GM19238 (cell line): ENCODE data around the gene JARID2.

ENCODE experiments used
- DNase-seq: peaks from one replicate; pipeline ENCODE4 v3.0.0; 2011; ENCODE audit warnings: low spot score; ENCODE audit not compliant: insufficient read length

Gene JARID2

DNA sequence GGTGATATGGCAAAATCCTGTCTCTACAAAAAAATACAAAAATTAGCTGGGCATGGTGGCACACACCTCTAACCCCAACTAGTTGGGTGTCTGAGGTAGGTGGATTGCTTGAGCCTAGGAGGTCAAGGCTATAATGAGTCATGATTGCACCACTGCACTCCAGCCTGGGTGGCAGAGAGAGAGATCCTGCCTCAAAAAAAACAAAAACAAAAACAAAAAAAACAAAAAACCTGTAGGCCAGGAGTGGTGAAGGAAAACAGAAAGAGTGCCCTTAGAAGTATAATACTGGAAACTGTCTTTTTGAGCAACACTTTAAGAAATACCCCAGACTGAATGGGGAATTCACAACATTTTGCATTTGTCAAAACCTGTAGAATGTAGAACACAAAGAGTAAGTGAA lies 85.3 kb downstream of the JARID2 start:
- no peak for DNase-seq

GRCh38 chr6:15331629-15332251 lies 85.9 kb downstream of the JARID2 start:
- no peak for DNase-seq

- DNase-seq, result no peak
Observed at GRCh38 chr6:15332446-15332845, 86.6 kb downstream of the JARID2 start.

DNA sequence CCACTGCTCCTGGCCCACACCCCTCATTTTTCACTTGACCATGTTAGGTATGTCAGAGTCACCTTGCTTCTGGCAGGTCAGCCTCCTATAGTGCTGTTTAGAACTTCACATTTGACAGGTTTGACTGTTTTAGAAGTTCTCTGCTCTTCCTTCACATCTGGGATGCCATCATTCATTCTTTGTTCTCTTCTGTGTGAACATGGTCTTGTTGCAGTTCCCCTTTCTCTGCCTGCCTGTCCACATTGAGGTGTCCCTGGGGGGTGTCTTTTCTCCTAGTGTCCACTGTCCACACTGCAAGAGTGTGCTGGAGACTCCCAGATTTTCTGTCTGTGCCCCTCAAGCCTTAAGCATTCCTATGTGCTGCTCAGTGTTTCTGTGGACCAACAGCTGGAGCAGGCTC lies 89.5 kb downstream of the JARID2 start:
- no peak for DNase-seq

DNA sequence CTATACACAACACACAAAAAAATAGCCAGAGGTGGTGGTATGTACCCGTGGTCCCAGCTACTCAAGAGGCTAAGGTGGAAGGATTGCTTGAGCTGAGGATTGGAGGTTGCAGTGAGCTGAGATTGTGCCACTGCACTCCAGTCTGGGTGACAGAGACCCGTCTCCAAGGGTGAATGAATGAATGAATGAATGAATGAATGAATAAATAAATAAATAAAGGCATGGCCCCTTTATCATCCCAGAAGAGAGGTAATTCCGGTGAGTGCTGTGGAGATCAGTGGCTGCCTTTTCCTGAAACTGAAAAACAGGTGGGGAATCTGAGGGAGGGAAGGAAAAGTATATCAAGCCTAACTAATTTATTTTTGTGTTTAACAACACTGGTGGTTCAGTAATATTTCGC lies 90.0 kb downstream of the JARID2 start:
- no peak for DNase-seq

DNA sequence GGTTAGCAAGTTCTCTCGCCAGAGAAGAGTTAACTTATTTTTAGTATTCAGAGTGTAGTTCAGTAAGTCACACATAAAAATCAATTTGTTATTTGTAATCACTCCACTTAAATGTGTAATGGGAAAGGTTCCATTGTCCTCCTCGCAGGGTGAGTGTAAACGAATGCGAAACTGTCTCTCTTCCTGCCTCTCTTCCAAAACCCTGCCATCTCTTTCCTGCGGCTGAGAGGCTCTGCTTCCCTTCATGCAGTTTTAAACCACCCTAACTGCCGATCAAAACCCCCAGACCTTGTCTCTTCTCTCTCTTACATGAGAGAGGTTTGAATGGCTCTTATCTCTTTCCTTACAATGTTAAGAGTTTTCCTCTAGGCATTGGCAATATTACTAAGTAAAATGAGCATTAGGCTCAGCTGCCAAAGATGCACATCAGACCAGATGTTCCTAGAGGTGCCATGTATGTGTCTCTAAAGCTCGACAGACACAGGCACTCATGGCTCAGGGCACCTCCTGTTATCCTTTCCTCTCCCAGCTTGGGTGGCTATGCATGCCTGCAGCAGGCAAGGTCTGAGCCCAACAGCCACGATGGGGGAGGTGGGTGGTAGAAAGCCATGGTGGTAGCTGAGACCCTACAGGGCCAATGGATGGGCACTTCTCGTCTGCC lies 91.2 kb downstream of the JARID2 start:
- no peak for DNase-seq

GRCh38 chr6:15337582-15337981 lies 91.7 kb downstream of the JARID2 start:
- DNase-seq, result no peak

DNA sequence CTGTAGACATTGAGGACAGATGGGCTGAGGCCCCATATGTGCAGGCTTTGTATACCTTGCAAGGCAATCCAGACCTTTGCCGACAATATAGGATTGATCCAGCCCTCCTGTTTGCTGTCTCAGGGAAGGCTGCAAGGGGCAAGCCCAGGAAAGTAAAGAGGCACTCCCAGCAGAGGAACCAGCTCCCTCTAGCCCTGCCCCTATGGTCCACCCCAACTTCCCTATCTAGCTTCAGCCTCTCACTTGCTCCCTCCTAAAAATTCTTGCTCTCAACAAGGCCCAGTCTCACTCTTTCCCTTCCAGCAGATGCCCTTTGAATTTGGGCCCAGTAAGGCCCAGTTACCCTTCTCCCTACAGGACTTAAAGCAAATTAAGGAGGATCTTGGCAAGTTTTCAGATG lies 92.6 kb downstream of the JARID2 start:
- no peak for DNase-seq

DNA sequence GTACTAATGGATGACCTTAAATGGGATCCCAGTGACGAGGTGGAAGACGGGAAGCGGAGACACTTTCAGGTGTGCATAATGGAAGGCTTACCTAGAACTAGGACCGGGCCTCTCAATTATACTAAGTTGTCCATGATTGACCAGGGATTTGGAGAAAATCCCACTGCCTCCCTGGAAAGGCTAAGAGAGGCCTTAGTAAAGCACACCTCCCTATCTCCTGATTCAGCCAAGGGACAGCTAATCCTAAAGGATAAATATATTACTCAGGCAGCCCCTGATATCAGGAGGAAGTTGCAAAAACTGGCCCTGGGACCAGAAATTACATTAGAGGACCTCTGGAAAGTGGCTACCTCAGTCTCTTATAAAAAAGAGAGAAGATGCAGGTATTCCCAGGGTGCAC lies 93.2 kb downstream of the JARID2 start:
- no peak for DNase-seq

DNA sequence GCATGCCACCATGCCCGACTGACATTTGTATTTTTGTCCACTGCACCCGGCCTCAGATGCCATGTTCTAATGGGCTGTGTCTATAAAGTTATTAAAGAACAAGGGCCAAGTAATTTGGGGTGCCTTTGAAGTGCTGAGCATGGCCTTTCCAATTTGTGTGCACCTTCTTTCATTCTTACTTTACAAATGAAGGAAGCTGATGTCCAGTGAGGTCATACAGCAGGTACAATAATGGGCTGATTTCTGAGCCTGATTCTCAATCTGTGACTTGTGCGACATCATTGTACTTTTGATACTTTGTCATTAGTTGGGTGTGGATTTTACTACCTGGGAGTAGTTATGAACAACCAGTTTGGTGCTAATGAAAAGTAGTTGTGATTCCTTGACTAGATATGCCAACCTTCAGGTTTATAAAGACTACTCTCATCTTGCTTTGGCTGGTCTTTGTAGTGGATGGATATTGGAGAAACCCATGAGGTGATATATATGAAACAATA lies 94.3 kb downstream of the JARID2 start:
- no peak for DNase-seq

GRCh38 chr6:15340775-15341174 lies 94.9 kb downstream of the JARID2 start:
- DNase-seq, result no peak

- DNase-seq, result no peak
Observed at GRCh38 chr6:15341311-15342001, 95.6 kb downstream of the JARID2 start.

GRCh38 chr6:15342114-15342513 lies 96.2 kb downstream of the JARID2 start:
- DNase-seq, result no peak

- DNase-seq, result no peak
Observed at GRCh38 chr6:15343490-15344191, 97.8 kb downstream of the JARID2 start.

- DNase-seq, result no peak
Observed at GRCh38 chr6:15344192-15344519, 98.3 kb downstream of the JARID2 start.

- DNase-seq, result no peak
Observed at GRCh38 chr6:15344831-15345230, 99.0 kb downstream of the JARID2 start.

DNA sequence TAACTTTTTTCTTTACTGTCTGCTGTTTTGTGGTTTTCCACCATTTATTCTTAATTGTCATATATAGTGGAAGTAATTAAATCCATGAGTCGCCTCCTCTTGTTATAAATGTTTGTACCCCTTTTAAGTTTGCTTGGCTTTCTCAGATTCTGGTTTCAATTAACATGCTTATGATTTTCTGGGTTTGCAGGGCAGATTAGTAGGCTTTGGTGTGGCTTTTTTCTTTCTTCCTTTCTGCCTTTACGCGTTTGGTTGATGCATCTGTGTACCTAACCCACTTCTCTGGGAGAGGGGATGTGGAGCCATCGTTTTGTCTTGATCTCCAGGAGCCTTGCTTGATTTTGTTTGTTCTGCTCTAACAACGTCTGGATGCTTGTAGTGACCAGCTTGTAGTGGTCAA lies 100.4 kb downstream of the JARID2 start:
- DNase-seq, result no peak

- DNase-seq, result no peak
Observed at GRCh38 chr6:15348528-15348927, 102.7 kb downstream of the JARID2 start.

DNA sequence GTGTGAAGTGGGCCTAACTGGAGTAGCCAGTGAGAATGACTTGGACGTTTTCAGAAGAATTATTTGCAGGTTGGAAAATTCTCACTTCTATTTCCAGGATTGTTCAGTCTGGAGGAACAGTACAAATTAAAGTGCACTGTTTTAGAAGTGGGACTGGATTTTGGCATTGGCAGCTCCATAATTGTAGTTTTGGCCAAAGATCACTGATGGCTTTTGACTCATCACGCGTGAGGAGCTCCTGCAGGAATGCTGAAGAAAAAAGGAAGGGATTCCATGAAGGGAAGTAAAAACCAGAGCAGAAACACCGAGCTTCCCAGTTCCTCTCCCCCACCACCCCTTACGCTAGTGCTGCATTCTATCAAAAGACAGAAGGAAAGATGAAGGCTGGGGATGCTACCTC lies 103.5 kb downstream of the JARID2 start:
- no peak for DNase-seq

- no peak for DNase-seq
Observed at GRCh38 chr6:15350386-15351083, 104.7 kb downstream of the JARID2 start.

DNA sequence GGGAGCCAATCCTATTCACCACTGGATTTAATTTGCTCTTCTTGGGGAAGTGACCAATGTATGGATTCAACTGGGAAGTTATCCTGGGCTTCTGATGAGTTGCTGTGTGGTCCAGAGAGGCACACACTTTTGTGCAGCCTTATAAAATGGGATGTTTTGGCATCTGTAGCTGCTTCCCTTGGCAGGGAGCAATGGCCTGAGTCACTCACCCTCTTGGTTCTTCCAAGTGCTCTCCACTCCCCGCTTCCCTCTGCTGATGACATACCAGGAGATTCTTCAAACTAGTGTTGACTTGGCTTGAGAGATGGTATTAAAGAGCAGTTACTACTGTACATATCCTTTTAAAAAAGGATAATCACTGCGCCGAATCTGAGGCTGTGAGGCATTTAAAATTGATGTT lies 105.8 kb downstream of the JARID2 start:
- DNase-seq, result no peak

GRCh38 chr6:15352220-15352619 lies 106.4 kb downstream of the JARID2 start:
- no peak for DNase-seq
